ENCODE data around the gene RTRAF.

The RTRAF gene

DNA sequence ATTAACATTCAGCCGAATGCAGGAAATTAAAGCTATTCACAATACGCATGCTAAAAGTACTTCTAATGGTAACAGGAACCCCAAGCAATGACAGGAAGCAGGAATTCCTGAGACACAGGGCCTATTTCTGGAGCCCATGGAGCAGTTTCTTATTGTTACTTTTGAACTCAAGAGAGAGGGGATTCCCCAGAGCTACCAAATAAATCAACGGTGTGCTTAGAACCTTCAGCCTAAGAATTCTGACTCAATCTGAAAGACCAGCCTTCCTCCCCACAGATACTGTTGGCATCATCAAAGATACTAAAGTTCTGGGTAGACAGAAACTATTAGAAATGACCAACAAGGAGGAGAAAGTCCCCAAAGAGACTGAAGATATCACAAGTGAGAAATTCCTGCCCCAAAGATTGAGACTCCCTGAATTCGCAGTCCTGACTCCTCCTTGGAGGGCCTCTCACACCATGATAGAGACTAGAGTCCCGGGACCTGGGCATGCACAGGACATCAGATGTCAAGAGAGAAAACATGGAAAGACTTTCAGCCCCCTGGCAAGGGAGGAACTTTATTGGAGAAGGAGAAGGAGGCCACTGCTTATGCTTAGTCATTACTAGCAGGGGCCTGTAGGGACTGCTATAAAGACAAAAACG, 32.7 kb downstream of the RTRAF start:
- no peak for DNase-seq

DNA sequence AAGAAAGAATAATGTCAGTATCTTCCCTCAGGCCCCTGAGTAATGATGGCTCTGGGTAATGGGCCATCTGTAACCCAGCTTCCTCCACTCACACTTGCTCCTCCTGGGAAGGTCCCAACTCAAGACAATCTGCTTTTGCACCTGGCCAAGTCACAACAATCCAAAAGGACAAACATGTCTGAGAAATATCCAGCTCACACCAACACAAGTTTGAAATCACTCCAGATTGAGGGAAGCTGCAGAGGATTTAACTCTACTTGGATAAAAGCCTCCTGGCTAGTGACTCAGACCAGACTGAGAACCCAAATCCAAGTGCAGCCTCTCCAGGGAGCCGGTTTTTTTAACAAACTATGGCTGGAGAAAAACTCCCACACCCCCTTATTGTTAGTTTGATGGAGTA, 34.2 kb downstream of the RTRAF start:
- peak; percentile 49 for DNase-seq

DNA sequence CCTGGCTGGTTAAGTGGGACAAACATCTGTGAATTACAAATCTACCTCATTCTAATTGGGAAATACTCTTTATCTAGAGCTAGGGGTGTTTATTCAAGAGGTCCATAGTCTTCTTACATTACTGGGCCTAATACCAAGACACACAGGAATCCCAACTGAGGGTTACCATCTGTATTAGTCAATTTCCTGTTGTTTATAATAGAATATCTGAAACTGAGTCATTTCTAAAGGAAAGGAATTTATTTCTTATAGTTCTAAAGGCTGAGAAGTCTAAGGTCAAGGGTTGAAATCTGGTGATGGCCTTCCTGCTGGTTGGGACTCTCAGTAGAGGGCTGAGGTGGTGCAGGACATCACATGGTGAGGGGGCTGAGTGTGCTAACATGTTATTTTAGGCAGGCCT, 36.0 kb downstream of the RTRAF start:
- DNase-seq = peak; percentile 17

DNA sequence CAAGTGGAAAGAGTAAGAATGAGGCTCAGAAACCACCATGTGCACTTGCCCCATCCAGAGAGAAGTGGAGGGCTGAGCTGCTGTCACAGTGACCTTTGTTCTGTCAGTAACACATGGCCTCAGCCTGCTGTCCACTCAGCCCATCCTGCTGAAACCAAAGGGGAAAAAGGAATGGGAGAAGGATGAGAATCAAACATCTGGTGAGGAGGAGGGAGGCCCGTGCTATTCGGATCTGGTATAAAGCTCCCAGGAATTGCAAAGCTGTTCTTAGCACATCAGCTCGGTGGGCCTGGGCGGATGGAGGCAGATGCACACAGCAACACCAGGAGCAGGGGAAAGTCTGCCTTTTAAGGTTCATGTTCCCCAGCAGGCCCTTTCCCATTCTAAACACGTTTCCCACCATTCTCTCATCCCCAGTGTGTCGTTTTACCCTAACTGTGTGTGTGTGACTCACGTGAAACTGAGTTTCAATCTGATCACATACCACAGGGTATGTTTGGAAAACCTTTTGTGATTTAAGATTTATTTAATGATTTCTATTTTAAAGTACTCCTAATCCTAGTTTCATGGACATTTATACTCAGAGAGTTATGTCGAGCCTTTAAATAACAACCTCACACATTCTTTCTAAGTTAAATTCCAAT, 36.8 kb downstream of the RTRAF start:
- DNase-seq = no peak

DNA sequence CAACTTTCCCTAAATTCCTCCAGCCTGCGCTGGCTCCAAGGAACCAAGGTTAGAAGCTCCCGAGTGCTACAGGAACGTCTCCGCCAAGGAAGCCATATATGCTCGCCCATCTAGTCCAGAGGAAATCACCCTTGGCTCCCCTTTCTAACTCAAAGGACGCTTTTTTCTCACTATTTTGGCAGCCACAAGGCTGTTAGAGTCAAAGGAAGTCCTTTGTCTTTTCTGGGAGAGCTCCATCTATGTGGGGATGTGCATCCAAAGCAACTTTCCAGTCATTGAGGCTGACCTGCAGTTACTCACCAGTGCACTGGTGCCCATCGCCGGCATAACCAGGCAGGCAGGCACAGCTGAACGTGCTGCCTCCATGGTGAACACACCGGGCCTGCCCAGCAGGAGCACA, 37.6 kb downstream of the RTRAF start:
- no peak for DNase-seq

DNA sequence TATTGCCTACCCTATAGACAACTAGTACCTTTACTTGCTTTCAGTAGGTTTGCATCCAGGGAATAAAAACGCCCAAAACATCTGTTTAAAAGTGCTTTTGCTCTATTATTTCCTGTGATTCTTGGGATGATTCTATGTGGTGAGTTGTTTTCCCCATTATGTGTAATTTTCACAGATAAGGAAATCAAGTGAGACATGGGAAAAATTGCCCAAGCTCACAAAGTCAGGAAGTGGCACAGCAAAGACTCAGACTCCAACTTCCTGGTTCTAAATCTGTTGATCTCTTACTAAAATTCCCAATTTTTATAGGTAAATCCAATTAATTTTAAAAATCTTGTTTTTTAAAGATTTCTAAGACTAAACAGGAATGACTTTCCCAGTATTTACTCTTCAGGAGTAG, 40.5 kb downstream of the RTRAF start:
- DNase-seq = no peak

DNA sequence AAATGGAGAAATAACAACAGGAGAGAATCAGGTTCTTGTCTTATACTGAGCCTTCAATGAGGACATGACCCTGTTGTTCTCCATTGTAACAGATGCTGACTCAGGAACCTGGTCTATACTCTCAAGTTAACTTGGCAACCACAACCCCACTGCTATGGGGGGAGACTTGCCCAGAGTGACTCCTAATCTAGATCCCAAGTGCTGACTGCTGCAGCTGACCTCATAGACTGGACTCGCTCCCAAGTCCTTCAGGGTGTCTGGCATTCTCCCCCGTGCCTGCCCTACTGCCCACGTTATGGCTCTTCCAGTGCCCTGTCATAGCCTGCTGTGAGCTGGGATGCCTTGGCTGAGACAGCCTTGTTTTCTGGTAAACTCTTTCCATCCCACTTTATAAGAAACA, 42.4 kb downstream of the RTRAF start:
- DNase-seq = peak; percentile 19

DNA sequence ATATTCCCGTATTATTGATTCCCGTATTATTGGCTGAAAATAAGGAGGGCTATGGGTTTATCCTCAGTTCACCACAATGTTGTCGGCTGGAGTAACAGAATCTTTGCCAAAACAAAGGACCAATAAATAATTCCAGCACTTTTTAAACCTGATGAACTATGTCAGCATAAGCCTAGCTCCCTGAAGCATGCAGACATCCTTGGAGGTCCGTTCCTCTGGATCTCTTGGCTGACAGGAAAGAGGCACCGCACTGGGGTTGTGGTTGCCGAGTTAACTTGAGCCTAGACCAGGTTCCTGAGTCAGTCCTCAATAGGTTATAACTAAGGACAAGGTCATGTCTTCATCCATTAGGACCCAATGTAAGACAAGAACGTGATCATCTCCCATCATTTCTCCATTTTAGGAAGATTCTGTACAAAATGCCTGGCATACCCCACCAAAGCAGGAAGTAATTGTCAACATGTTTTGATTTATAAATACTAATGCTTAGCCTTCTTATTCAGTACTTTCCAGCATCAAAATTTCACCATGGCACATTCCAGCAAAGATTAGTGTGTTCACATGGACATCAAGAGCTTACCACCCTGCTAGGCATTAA, 43.0 kb downstream of the RTRAF start:
- DNase-seq = no peak

DNA sequence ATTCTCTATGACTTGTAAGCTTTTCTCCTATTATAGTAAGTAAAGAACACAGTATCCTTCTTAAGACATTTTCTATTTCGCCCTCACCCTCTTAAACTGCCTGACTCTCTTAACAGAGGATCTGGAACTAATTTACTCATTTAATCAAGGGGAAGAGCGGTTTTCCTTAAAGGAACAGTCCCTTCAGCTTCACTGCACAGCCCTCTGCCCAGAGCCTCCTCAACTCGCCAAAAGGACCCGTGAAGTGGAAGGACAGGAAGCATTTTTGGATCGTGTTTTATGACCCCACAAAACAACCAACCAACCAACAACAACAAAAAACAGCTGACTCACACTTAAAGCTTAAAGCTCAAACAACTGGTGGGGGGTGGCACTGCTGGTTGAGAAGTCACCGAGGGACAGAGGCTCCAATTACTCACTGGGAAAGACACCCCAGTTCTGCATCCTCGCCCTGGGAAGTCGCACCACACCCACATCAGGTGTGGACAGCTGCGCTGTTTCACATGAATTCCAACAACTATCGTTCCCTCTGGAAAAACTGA, 43.8 kb downstream of the RTRAF start:
- peak; percentile 55 for DNase-seq

DNA sequence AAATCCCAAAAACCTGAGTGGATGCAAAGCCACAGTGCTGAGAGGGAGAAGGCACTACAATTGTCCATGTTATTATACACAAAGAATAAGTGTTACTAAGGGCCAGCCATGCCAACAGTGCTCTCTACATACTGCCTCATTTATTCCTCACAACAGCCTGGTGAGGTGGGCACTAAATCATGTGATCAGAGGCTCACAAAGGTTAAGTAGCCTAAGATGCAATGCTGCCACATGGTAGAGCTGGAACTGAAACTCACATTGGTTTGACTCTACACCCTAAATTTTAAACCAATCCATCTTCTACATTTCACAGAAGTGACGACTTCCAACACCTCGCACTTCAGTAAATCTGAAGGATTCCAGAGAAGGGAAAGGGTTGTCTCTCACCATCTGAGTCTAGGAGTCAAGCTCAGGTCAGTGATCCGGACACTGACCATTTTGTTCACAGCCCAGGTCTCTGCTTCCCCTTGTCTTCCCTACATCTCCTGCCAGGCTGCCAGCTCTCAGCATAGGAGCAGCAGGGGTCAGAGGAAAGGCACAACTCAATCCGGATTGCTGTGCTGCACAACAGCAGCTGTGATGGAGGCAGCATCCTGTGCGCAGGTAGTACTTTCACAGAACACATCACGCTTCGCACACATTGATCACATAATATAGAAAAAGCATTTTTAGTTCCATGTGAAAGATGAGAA, 49.9 kb downstream of the RTRAF start:
- DNase-seq = no peak

DNA sequence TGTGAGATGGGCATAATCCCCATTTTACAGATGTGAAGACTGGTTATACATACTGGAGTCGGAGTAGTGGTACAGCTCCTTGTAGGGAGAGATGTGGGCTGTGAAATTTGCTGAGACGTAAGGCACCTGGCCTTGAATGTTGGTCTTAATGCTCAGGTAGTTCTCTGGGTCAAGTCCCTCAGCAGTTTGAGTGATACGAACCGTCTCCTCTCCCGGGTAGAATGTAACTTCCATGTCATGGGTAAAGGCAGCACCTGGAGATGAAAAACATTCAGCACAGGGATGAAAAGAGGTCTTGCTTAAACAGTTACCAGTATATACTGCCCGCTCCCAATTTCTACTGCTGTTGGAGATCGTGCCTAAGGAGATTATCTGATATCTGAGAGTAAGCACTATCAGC, 51.3 kb downstream of the RTRAF start:
- DNase-seq = no peak

DNA sequence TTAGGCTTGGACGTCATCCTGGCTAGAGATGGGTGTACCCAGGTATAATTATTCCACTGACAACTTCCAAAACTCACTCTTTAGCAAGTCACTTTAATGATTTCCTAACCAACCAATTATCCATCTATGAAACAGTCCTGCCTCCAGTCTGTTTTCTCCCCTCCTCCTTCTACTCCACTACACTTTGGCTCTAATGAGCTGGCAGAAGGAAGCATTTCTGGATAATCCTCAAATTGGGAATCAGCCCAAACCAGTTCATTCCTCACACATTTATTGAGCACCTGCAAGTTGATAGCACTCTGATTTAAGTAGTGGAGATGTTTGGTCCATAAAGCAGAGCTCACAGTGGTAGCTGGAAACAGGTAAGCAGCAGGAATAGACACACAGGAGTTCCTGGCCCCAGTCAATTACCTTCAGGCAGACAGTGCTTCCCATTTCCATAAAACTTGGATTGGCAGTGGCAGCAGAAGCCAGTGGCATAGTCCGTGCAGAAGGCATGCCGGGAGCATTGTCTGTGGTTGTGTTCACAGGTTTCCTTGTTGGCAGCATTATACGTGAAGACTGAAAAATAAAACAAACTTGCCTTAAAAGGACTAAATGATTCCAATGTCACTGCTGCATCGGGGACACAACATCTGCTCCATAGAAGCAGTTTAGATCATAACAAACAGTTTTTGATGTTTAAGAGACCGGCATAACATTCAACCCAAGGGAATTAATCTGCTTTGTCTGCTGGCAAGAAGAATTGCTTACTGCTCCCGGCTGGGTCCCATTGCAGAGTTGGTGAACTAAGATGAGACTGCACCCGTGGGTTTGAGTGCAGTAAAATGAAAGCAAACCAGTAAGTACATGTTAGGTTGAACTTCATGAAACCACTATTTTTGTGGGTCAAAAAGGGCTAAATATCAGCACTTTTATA, 53.3 kb downstream of the RTRAF start:
- DNase-seq = no peak

DNA sequence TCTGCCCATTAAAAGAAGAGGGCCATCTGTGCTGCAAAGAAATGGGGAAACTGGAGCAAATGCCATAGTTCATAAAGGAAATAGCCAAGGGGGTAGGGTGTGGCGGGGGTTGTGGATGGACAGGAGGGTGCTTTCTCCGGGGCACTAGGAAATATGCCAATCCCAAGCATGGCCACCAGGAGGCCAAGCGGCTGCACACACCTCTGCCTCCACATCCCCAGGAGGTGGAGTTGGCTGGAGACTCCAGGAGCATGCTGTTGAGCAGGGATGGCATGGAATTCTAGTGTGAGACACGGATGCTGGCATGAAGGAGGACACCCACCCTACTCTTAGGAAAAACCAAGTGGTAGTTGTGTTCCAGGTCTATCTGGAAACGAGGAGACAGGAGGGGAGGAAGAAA, 54.3 kb downstream of the RTRAF start:
- DNase-seq = no peak

DNA sequence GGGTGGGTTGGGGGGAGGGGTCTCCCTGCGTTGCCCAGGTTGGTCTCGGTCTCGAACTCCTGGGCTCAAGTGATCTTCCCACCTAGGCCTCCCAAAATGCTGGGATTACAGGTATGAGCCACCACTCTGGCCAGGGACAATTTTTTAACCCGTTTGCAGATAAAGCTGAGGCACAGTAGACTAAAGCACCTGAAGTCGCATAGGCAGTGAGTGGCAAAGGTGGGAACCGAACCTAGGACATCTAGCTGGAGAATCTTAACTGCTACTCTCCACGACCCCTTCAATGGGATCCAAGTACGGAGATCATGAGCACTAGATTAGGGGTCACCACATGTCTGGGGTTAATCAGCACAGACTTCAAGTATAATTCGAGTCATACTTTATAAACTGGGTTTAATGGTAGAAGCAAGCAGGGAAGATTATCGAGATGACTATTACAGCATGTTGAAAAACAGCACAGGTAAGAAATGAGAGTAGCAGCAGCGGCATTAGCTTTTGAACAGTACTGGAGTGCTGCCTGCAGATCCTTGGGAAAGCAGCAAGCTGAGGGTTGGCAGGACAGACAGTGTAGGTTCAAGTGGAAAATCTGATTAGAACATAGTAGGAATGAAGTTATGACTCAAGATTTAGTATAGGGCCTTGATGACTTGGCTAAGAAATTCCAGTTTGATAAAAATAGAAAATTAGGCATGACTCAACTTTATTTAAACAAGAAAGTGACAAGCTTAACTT, 55.6 kb downstream of the RTRAF start:
- peak; percentile 89 for DNase-seq

DNA sequence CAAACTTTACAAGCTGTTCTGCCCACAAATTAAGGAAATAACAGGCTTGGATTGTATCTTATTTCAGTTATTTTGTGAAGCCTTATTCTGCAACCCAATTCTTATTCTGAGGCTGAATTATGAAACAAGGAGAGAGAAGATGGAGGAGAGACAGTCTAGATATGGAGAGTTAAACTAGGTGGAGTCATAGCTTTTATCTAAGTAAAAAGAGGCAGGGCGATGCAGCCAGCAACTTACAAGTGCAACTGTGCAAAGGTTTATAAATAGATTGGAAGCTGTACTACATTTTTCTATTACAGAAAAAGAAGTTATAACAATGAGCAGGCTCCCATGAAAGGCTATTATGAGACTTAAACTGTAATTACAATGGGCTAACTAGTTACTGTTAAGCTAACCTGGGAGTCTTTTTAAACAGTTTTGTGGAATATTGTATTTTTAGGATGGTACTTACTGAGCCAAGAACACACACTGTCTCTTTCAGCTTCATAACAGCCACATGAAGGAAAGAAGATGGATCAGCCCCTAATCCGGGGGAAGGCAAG, 57.1 kb downstream of the RTRAF start:
- no peak for DNase-seq

DNA sequence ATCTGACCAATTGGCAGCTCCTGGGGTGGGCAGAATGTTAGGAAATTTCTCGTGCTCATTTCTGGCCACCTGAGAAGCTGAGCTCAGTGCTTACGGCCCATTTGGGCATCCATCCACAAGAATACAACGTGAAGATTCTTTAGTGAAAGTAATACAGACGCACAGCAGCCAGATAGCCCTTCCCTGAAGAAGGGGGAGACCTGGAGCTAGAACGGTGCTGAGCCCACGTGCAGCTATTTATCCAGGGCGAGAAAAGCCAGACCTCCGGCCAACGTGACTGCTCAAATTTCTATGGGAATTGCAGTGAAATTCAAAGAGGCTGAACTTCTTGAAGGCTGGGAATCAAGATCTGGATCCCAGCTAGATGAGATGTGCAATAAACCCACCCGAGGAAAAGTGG, 58.8 kb downstream of the RTRAF start:
- DNase-seq = no peak

DNA sequence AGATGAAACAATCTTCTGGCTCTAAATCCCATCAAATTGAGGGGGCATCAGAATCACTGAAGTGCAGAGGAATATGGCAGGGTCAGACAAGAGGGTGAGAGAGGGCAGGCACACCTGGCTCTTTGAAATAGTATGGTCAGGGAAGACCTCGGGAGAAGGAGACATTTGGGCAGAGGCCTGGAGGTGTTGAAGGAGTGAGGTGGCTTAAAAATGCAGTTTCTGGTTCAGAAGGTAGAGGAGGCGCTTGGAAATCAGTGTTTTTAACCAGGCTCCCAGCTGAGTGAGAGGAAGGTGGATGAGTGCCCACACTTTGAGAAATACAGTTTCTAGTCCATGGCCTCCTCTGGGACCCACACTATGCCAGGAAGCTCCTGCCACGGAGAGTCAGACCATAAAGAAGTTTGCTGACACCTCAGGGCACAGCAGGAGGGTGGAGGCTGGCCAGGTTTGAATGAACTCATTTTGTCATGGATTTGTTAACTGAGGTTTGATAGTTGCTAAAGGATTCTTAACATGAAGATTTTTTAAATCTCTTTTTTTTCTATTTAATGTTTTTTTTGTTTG, 59.4 kb downstream of the RTRAF start:
- no peak for DNase-seq

DNA sequence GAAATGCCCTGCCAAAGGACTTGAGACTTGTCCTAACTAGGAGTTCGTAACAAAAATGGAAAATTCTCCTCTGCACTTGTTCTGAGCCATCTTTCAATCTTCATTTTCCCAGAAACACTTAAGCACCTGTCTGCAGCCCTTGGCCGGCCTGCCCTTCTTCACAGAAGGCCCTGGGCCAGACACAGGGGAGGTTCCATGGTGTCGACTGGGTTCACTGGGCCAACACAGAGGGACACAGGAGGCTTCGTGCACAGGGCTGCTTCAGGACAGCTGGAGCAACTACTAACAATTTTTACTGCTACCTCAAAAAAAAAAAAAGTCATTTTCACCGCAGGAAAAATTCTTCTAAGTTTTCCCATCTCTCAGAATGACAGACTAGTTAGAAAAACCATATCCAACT, 59.9 kb downstream of the RTRAF start:
- DNase-seq = no peak

DNA sequence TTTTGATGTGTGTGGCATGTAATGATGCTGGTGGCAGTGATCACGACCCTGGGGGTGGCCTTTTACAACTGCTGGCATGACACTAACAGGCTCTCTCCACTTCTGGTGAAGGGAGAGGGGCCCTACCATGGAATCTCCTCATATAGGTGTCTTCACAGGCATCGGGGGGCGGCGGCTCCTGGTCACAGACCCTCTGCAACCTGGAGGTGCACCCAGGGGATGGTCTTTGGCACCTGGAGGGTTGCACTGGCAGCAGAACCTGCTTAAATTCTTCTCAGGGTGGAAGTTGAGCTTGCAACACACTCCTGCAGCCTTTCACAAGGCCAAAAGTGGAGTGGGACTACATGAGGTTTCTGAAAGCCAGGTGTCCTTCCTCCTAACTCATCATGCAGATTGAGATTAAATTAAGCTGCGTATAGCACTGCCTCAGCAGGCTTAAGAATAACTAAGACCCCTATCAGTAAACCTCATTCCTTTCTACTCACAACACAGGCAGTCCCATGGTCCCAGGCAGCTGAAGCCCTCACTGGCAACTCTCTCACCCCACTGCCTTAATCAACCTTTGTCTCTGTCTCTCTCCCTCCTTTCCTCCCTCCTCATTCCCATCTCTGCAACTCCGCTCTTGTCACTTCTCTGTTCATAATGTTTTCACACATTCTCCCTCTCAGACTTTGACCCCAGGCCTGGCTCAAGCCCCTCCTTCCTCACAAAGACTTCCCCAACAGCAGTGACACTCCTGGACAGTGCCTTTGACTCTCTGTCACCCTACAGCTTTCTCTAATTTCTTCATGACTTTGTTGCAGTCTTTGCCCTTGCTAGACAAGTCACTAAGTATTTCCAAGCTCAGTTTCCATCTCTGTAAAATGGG, 60.6 kb downstream of the RTRAF start:
- no peak for DNase-seq

DNA sequence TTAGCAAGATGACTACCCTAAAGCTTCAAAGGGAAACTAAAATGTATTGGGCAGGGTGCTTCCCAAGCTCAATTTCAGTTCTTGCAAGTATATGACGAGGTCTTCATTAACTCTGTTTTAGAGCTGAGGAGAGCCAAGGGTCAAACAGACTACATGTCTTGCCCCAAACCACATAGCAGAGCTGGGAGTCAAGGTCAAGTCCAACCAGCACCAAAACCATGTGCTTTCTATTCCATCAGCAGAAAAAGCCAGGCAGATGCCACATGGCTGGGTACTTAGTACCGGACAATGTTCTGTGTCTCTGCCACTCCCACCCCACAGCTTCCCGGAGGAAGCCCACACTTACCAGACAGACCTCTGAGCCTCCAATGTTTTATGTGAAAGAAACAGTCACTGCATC, 61.9 kb downstream of the RTRAF start:
- no peak for DNase-seq
